Thymus (tissue), 11 donors: ENCODE results near the gene AKR1B1. TPM values are rescaled to one million over a fixed set of nuclear protein-coding genes. Genes with fewer than 3 reads are reported as not detected.

Source experiments
- DNase-seq, 9 donors: peaks; one replicate each; pipeline ENCODE4 v3.0.0-alpha.2; 2013; ENCODE audit warnings: low spot score in 9 of 9, low read depth in 6 of 9, missing footprints in 1 of 9
- H3K27ac ChIP-seq, 2 donors: one replicate each; pipeline ENCODE4 v1.5.1; 2013; ENCODE audit warnings: control low read depth in 1 of 2, low read depth in 1 of 2, low read length in 1 of 2, mild to moderate bottlenecking in 1 of 2, moderate library complexity in 1 of 2
- H3K27me3 ChIP-seq, 2 donors: one replicate each; pipeline ENCODE4 v1.5.1; 2013; ENCODE audit warnings: low read length in 1 of 2; ENCODE audit not compliant: control insufficient read depth in 2 of 2, insufficient read depth in 1 of 2
- H3K36me3 ChIP-seq, 2 donors: one replicate each; pipeline ENCODE4 v1.5.1; 2013; ENCODE audit warnings: low read length in 1 of 2, mild to moderate bottlenecking in 1 of 2, moderate library complexity in 1 of 2; ENCODE audit not compliant: control insufficient read depth in 2 of 2, insufficient read depth in 2 of 2
- H3K4me1 ChIP-seq, 2 donors: one replicate each; pipeline ENCODE4 v1.5.1; 2013; ENCODE audit warnings: low read length in 2 of 2; ENCODE audit not compliant: control insufficient read depth in 2 of 2, insufficient read depth in 2 of 2
- H3K4me3 ChIP-seq, 2 donors: one replicate each; pipeline ENCODE4 v1.5.1; 2013; ENCODE audit warnings: low read length in 2 of 2, control low read depth in 1 of 2, mild to moderate bottlenecking in 1 of 2
- H3K9me3 ChIP-seq, 2 donors: one replicate each; pipeline ENCODE4 v1.5.1; 2013; ENCODE audit warnings: low read length in 1 of 2, mild to moderate bottlenecking in 1 of 2; ENCODE audit not compliant: control insufficient read depth in 2 of 2, insufficient read depth in 1 of 2
- WGBS: extraction: QIAGEN DNeasy Blood & Tissue Kit; methylation state at CpG from one replicate; pipeline ENCODE4 v1.1.7; 2013; 5-methylcytosine and 5-hydroxymethylcytosine counted together
- polyA plus RNA-seq: library from polyadenylated mRNA; stranded (reverse); fragments of 200-250 nt; gene quantifications from one replicate; pipeline ENCODE4 v1.2.3, GENCODE V29; 2013
- total RNA-seq: library from RNA; stranded (reverse); fragments of 120-200 nt; gene quantifications from one replicate; pipeline ENCODE4 v1.2.4, GENCODE V29; 2013
- donor health status: healthy.

The AKR1B1 gene
- total and polyA plus RNA-seq, 2 donors: 32.4 to 53.5 TPM

GRCh38 chr7:134444961-134445315, 14.0 kb downstream of the AKR1B1 start:
- H3K9me3 ChIP-seq: no peaks in the 10 kb centered on the region
- peaks cover 65 to 75% of the 10 kb centered on the region in 2 donors for H3K36me3 ChIP-seq
- H3K4me3 ChIP-seq: no peak overlapping the region
- no peak overlapping the region for H3K27ac ChIP-seq
- no peak for DNase-seq
- no peaks in the 10 kb centered on the region for H3K27me3 ChIP-seq
- 98% methylated on average over 4 of the region's 4 CpGs for WGBS
- H3K4me1 ChIP-seq: peaks cover 0 to 6% of the 10 kb centered on the region in 2 donors

GRCh38 chr7:134444198-134444960, 14.5 kb downstream of the AKR1B1 start:
- H3K4me3 ChIP-seq: no peak overlapping the region
- H3K4me1 ChIP-seq: peaks cover 0 to 6% of the 10 kb centered on the region in 2 donors
- no peak overlapping the region for H3K27ac ChIP-seq
- peaks cover 61 to 69% of the 10 kb centered on the region in 2 donors for H3K36me3 ChIP-seq
- H3K27me3 ChIP-seq: no peaks in the 10 kb centered on the region
- WGBS: 96% methylated on average over 9 of the region's 9 CpGs
- DNase-seq: no peak
- H3K9me3 ChIP-seq: no peaks in the 10 kb centered on the region

GRCh38 chr7:134443396-134444070, 15.4 kb downstream of the AKR1B1 start:
- H3K27me3 ChIP-seq: no peaks in the 10 kb centered on the region
- no peak overlapping the region for H3K4me3 ChIP-seq
- no peaks in the 10 kb centered on the region for H3K9me3 ChIP-seq
- H3K4me1 ChIP-seq: peaks cover 0 to 6% of the 10 kb centered on the region in 2 donors
- no peak for DNase-seq
- 97% methylated on average over 10 of the region's 10 CpGs for WGBS
- H3K27ac ChIP-seq: no peak overlapping the region
- peaks cover 55 to 63% of the 10 kb centered on the region in 2 donors for H3K36me3 ChIP-seq

GRCh38 chr7:134442441-134443220, 16.3 kb downstream of the AKR1B1 start:
- no peak overlapping the region for H3K4me3 ChIP-seq
- no peaks in the 10 kb centered on the region for H3K27me3 ChIP-seq
- H3K36me3 ChIP-seq: peaks cover 46 to 56% of the 10 kb centered on the region in 2 donors
- no peak overlapping the region for H3K27ac ChIP-seq
- no peaks in the 10 kb centered on the region for H3K9me3 ChIP-seq
- 97% methylated on average over 9 of the region's 9 CpGs for WGBS
- no peak for DNase-seq
- peaks cover 0 to 6% of the 10 kb centered on the region in 2 donors for H3K4me1 ChIP-seq

- WGBS: 97% methylated on average over 4 of the region's 4 CpGs
- DNase-seq: no peak
Observed at GRCh38 chr7:134441264-134441663, 17.6 kb downstream of the AKR1B1 start.

GRCh38 chr7:134440476-134440875, 18.4 kb downstream of the AKR1B1 start:
- peaks cover 34 to 38% of the 10 kb centered on the region in 2 donors for H3K36me3 ChIP-seq
- H3K4me3 ChIP-seq: no peak overlapping the region
- no peak overlapping the region for H3K27ac ChIP-seq
- WGBS: 98% methylated on average over 4 of the region's 4 CpGs
- no peaks in the 10 kb centered on the region for H3K27me3 ChIP-seq
- H3K9me3 ChIP-seq: no peaks in the 10 kb centered on the region
- H3K4me1 ChIP-seq: peaks cover 0 to 6% of the 10 kb centered on the region in 2 donors
- DNase-seq: no peak

More at GRCh38 chr7:134441264-134441663, 17.6 kb downstream of the AKR1B1 start:
- Histone ChIP-seq H3K9me3 (no peaks in the 10 kb centered on the region), H3K4me1 (peaks cover 0 to 6% of the 10 kb centered on the region in 2 donors), H3K4me3 (no peak overlapping the region), H3K27me3 (no peaks in the 10 kb centered on the region), H3K27ac (no peak overlapping the region), H3K36me3 (peaks cover 37 to 45% of the 10 kb centered on the region in 2 donors)

GRCh38 chr7:134440067-134440466, 18.8 kb downstream of the AKR1B1 start:
- Histone ChIP-seq H3K27me3 (no peaks in the 10 kb centered on the region), H3K27ac (no peak overlapping the region), H3K4me1 (peaks cover 0 to 6% of the 10 kb centered on the region in 2 donors), H3K36me3 (peaks cover 34 to 37% of the 10 kb centered on the region in 2 donors), H3K4me3 (no peak overlapping the region), H3K9me3 (no peaks in the 10 kb centered on the region)
- 95% methylated on average over 8 of the region's 8 CpGs for WGBS
- no peak for DNase-seq

- no peak for DNase-seq
- 89% methylated on average over 4 of the region's 4 CpGs for WGBS
Observed at GRCh38 chr7:134438946-134439345, 20.0 kb downstream of the AKR1B1 start.

More at GRCh38 chr7:134438946-134439345, 20.0 kb downstream of the AKR1B1 start:
- Histone ChIP-seq H3K9me3 (no peaks in the 10 kb centered on the region), H3K4me3 (no peak overlapping the region), H3K4me1 (no peaks in the 10 kb centered on the region), H3K27me3 (no peaks in the 10 kb centered on the region), H3K36me3 (peaks cover 26 to 28% of the 10 kb centered on the region in 2 donors), H3K27ac (no peak overlapping the region)
